D721Med (cell line): ENCODE results near the gene SDSL.

Source experiments
- DNase-seq: peaks from one replicate; pipeline ENCODE4 v3.0.0; 2011; ENCODE audit warnings: low spot score; ENCODE audit not compliant: insufficient read length
- FAIRE-seq: peaks from 2 replicates; lab custom pipeline; 2011; peaks lifted over from hg19 to GRCh38; lab: Jason Lieb, UNC
- CTCF ChIP-seq: IDR thresholded peaks from 2 replicates; pipeline ENCODE4 v1.5.1; 2012; ENCODE audit warnings: mild to moderate bottlenecking, control low read depth; ENCODE audit not compliant: insufficient read depth; ENCODE audit errors: missing control alignments

SDSL gene, protein sequence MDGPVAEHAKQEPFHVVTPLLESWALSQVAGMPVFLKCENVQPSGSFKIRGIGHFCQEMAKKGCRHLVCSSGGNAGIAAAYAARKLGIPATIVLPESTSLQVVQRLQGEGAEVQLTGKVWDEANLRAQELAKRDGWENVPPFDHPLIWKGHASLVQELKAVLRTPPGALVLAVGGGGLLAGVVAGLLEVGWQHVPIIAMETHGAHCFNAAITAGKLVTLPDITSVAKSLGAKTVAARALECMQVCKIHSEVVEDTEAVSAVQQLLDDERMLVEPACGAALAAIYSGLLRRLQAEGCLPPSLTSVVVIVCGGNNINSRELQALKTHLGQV

GRCh38 chr12:113422030-113422885 lies at the start of gene SDSL:
Gene SDSL, plus strand, starts transcription at chr12:113422380. Its CDS starts 5,603 bp downstream, at chr12:113427983.
- TF ChIP-seq CTCF = no peak
- FAIRE-seq = no peak
- DNase-seq = no peak

DNA sequence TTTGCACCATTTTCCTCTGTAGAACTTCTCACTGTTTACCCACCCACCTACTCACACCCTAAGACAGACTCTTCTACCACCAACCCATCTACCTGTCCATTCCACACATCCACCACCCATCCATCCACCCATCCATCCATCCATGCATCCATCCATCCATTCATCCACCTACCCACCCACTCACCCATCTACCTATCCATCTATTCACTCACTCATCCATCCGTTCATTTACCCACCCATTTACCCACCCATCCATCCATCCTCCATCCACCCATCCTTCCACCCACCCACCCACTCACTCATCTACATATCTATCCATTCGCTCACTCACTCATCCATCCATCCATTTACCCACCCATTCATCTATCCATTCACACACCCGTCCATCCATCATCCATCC lies 48.7 kb upstream of the SDSL start:
- DNase-seq = no peak
- FAIRE-seq = no peak
- TF ChIP-seq CTCF = no peak

GRCh38 chr12:113373969-113374368 lies 48.2 kb upstream of the SDSL start:
- no peak for TF ChIP-seq CTCF
- DNase-seq (no peak), FAIRE-seq (no peak)

- TF ChIP-seq CTCF = no peak
- no peak for DNase-seq
- FAIRE-seq = no peak
Observed at GRCh38 chr12:113374823-113375428, 47.3 kb upstream of the SDSL start.

DNA sequence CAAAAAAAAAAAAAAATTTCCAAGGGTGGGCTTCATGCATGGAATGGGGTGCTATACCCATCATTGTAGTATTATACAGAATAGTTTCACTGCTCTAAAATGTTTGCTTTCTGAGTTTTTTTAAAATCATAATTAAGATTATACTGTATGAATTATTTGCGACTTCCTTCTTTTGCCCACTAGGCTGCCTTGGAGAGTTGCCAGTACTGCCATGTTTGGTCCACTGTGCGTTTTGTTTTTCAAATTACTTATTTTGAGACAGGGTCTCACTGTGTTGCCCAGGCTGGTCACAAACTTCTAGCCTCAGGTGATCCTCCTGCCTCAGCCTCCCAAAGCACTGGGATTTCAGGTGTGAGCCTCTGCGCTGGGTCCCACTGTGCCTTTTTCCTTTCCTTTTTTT lies 43.9 kb upstream of the SDSL start:
- FAIRE-seq (no peak), DNase-seq (no peak)
- no peak for TF ChIP-seq CTCF

- FAIRE-seq = no peak
- TF ChIP-seq CTCF = no peak
- no peak for DNase-seq
Observed at GRCh38 chr12:113381220-113381619, 41.0 kb upstream of the SDSL start.
